Measurements from ENCODE around the gene LRBA.

LRBA gene

DNA sequence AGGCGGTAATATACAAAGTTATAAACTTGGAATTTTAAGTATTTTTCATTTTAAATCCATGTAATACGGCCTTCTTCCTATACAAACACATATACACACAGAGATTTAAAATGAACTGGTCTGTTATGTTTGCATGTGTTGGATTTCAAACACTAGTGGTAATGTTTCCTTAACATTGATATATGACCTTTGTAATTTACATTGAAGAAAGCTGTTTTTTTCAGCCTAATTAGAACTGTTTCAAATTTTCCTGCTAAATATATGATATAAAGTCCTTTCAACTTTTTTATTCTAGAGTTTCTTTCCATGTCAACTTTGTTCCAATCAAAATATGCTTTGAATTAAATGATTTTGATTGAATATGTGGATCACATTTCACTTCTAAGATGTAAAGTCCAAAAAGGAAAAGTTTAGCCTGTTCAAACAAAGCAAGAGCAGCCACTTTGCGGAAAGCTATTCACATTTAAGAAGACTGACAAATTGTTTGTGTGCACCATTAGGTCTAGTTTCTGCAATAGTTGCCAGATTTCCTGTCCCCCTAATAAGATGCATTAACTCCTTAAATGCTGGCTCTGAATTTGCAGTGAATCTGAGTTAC, 659.1 kb downstream of the LRBA start:
- no peak for DNase-seq

DNA sequence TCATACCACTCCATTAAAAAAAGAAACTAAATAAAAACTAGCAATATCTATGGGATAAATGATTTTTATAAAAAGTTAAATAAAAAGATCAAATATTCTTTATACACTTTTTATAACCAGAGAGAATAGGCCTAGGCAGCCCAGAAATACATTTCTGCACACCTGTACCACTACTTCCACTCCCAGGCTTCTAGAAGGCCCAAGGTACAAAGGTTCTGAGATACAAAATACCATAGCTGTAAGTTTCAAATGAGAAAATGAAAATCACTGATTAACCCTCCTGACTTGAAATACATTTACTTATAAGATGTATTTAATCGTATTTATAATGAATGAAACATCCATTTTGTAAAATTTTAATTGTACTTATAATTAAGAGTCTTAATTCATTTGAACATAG, 659.7 kb downstream of the LRBA start:
- no peak for DNase-seq

DNA sequence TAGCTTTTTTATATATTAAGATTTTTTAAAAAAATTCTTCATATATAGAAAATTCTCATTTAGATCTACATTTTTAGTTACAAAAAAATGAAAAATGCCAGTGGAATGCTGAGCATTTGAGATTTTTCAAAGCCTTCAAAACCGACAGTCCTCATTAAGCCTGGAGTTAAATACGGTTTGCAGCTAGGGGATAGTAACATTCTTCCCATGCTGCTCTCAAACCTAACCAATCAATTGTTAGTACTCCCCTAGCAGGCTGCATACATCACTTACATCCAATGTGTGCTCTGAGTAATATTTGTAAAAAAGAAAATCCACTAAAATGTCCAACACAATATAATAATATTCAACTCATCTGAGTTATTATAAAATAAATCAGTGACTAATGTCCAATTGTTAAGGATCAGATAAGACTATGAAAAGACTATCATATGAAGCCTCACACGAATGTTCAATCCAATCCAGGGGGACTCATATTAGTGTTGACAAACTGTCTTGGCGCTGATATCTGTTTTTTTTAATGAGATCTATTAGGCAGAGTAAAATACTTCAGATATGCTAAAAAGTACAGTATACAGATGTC, 660.8 kb downstream of the LRBA start:
- DNase-seq = no peak

DNA sequence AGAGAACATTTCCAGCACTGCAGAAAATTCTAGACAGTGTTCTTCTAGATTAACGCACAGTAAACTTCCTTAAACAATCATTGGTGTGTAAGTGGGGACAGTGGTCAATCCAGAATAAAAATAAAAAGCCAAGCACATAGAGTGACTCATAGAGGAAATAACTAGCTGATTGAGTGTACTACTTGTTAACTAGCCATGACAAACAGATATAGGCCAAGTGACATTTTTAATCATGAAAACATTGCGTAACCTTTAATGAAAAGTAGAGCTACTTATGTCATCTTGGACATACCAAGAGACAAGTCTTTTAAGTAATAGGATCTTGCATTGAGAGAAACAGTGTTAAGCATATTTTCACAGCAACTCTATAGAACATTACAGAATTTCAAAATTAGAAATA, 667.0 kb downstream of the LRBA start:
- DNase-seq = peak; percentile 42

DNA sequence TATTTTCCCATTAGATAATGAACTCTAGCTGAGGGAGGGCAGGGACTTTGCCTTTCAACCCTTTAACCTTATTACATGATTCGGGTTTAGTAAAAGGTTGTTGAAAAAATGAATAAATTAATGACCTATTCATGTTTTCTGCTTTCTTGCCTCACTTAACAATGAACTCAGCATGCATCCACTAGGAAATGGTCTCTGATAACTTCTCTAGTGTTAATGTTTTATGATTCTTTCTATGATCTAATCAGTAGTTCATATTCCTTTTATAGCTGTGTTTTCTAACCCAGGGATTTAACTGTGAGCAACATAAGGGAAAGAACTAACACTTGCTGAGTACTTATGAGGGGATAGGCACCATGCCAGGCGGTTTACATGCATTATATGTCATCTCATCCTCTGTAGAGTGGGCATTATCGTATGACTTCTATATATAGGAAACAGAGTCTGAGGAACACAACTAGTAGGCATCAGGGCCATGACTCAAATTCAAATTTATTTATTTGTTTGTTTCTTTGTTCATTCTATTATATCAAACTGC, 669.8 kb downstream of the LRBA start:
- DNase-seq = no peak

DNA sequence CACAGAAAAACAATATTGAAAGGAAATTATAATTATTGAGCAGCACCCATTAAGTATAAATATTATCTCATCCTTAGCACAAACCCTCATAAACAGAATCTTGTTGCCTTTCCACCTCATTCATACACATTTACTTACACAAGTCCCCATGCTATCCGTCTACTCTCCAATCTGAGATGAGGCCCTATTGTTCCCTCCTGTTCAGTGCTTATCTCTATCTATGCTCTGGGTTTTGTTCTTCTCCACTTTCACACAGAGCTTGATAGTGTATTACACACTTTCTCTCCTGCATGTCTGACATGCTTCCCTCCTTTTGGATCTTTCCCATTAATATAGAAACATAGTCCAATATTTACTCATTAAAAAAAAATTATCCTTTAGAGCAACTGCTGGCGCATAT, 671.3 kb downstream of the LRBA start:
- DNase-seq = no peak

DNA sequence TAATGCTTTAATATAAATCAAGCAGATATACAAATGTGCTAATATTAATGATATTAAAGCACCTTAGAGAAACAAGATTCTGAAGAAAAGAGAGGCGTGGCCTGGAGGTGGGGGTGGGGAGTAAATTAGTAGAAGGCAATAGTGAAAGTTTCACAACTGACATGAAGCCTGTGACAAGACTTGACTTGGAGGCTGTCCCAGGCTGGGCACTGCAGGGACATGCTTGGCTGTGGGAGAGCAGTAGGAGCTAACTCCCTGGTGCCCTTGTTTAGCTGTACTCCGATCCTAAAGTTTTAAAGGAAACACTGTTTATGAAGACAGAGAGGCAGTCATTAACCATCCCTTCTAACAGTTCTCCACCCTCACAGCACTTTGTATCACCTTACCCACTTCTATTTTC, 672.1 kb downstream of the LRBA start:
- no peak for DNase-seq

DNA sequence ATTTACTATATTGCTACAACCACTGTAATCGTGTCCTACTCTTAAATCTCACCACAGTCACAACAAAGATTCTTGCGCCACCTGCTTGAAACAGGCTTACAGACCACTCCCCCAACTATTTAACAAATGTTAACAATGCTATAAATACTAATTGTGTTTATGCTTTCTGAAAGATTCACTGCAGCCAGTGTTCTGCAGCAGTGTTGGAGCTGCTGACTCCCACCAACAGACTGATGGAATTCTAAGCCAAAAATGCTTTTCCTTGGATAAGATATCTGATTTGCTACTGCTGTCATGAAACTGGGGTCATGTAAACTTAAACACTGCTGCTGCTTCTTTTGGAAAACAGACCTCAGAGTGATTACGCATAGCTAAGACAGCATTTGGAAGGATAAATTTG, 677.4 kb downstream of the LRBA start:
- DNase-seq = peak; percentile 13

DNA sequence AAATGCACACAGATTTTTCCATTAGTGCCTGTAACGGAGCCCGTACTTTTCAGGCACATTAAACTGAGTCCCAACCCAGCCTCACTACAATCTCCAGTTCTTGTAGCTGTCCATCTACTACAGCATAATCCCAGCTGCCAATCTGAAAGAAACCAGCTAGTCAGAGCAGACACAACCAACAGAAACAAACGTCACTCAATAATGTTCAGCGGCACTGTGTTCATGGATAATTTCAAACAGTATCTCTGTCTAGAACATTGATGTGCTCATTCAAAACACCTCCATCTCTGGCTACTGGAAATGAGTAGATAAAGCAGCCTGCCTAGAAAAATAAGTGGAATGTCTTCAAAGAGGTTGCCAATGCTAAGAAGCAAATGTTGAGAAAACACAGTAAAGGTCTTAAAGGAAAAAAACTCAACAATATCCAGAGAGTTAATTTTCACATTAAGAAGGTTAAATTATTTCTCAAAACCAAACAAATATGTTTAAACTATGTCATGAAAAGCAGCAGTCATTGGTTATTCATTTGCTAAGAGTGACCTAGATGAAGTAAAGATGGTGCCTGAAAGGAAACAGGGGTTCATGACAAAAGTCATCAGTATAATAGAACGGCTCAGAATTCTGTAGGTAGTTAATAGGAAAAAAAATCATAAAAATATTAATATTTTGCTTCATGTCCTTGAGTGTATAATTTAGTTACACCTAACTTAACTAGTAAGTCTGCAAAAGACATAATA, 678.2 kb downstream of the LRBA start:
- no peak for DNase-seq

DNA sequence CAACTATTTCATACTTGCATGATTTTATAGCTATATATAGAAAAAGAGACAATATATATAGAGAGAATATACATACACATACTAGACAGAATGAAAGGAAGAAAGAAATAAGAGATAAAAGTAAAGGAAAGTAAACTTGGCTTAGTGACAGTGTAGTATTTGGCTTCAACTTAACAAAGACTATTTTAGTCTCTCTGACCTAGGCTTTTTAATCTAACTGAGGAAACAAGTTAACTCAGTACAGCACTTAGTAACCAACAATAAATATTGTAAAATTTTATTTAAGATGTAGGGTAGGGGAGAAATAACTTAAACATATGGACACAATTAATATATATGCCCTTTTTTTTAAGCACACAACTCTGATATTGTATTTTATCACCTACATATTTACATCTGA, 682.1 kb downstream of the LRBA start:
- DNase-seq = no peak

DNA sequence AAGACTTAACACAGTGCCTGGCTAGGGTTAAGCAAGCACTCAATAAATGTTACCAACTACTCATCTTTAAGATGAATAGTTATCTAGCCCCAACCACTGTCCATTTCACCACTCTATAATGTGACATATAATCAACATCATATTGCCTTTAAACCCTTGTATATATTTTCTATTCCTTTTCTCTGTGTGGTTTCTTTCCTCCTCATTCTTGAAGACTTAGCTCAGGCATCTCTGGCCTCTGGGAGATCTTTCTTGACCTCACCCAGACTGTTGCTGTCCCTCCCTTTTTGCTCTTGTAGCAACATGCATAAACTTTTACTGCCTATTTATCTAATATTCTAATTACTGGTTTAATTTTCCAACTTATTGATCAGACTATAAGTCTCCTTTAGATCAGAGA, 683.0 kb downstream of the LRBA start:
- no peak for DNase-seq

DNA sequence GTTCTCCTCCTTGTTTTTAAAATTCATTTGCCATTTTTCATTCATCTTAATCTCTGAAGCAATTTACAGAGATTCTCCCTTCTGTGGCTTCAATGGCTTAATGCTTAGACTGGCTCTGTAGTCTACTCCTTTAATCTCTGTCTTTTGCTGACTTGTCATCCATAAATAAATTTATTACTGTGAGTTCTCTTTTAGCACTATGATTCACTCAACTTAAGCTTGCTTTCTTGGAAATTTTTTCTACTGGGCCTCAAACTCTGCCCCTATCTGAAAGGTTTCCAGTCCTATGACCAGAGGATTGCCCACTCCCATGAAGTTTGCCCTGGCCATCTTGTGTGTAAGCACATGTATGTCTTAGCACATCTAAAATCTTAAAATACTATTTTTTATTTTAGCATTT, 685.7 kb downstream of the LRBA start:
- DNase-seq = no peak

DNA sequence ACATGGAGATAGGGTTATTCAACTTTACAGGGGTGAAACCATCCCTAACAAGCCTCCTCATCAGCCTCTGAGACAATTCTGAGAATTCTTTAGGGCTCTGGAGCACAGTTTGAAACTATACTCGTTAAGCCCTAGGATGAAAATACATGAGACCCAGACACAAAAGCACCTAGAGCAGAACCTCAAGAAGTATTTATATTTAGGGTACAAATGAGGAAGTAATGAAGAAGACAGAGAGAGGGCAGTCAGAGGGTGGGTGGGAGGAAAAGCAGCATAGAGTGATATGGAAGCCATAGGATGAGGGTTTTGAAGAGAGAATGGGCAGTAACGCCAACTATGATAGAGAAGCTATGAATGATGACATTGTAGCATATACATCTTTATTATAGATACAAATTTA, 686.6 kb downstream of the LRBA start:
- DNase-seq = no peak

DNA sequence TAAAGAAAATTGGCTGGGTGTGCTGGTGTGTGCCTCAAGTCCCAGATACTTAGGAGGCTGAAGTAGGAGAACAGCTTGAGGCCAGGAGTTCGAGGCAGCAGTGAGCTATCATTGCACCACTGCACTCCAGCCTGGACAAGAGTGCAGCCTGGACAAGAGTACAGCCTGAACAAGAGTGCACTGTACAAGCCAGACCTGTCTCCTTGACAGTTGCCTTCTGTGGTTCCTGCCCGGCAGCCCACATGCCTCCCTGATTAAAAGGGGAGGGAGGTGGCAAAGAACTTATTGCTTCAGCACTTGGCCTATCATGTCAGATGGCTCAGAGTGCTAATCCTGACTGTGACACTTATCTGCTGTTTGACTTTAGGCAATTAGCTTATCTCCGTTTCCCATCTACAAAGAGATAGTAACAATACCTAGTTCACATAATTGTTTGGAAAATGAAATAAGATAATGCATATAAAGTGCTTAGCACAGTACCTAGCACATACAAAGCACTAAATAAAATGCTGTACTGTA, 687.8 kb downstream of the LRBA start:
- DNase-seq = no peak

DNA sequence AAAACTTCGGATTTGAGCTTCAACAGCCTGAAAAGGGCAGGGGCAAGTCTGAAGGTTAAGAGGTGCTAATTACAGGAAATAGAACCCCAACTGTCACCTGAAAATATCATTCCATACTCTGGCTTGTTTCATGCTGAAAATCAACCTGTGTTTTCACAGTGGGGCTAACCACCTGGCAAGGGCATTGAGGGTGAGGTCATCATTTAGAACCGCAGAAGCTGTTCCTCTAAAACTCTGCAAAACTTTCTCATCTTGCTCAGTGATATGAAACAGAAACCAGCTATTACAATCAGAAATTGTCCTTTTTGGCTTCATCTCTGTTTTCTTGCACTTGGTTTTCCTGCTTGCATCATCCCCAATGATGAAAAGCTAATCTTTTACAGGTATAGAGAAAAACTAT, 689.2 kb downstream of the LRBA start:
- DNase-seq = no peak

DNA sequence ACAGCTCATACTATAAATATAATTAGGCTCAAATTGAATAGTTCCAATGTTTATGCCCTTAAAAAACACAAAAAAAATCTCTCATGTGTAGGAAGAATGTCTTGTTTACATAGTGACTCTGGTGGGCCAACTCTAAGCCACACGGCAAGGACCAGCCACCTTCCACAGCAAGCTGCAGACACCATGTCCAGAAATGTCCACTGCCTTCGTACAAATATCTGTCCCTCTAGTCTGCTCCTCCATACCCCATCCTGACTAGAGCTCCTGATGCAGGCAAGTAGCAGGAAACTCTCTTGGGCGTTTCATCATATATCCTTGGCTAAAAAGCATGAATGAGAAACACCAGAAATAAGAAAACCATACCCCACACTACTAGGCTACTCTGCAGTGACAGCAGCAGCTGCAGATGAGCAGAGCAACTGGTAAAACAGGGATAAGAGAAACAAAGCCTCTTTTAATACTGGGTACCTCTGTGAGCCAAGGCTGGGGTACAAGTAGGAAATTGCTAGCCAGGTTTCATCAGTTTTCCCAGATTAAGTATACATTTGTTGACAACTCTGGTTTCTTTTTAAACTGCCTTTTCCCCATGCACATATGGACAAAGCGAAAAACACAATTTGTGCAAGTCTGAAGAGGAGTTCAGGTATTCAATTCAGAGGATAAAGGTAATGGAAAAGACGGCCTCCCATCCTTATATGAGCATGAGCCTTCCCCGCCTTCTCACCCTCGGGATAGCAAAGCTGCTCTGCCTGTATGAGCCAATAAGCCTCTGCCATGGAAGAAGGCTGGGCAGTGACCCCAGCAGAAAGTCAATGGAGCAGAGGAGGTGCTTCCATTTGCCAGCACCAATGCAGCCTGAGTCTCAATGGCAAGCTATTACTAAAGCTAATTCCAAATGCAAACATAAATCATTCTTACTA, 691.4 kb downstream of the LRBA start:
- no peak for DNase-seq

DNA sequence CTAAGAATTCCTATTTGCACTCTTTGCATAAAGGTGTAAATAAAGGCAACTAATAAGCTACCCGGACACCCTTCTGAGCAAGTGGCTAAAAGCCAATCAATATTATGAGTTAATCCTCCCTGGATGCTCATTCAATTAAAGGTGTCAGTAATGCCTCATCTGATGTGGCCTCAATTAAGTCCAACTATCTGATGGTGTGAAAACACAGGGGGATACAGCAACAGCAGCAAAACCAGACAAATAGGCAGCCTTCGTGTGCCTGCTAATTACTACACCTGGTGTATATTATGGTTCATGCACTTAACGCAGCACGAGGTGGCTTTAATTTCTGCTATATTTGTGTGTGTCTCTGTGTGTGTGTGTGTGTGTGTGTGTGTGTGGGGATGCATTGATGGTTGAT, 692.4 kb downstream of the LRBA start:
- no peak for DNase-seq

DNA sequence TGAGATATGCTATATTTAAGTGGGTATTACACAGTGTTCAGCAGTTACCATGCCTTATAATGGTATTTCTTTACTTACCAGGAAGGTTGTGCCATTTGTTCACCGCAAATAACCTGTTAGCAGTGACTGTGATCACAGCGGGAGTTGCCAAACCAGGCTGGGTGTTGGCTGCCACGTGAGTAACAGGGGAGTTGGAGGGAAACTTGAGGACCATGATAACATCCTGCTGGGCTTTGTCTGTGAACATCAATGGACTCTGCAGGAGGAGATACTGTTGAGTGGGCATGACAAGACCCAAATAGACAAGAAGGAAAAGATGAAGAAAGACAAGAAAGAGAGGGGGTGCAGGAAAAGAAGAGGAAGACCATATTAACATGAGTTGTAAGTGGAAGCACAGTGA, 694.0 kb downstream of the LRBA start:
- DNase-seq = no peak

DNA sequence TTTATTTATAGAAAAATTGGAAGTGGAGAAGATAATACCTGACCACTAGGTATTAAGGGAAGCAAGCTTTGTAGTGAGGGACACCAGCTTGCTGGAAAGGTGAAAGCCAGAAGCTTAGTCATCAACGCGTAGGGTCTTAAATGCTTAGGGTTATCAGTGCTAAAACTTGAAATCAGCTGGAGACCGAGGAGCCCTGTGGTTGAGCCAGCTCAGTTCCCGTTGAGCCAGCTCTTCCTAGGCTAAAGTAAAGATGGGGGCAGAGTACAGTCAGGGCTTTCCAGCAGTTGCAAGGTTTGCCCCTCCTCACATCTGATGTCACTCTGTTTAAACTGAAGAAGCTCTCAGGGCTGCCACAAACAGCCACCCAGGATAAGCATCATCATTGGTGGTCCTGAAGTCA, 696.1 kb downstream of the LRBA start:
- DNase-seq = no peak

DNA sequence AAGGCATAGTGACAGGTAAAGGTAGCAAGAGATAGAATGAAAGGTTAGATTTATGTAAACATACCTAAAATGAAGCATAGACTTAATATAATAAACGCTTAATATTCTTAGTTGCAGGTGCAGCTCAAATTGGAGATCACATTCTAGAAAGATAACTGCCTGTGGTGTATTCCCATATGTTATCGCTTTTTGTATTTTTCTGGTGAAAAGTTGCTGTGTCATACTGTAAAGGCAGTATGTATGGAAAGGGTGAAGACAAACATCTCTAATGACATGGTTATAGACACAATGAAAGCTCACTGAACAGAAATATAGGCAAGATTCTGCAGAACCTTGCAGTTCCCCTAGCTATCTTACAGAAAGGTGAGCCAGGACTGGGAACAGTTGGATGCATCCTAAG, 696.6 kb downstream of the LRBA start:
- no peak for DNase-seq

DNA sequence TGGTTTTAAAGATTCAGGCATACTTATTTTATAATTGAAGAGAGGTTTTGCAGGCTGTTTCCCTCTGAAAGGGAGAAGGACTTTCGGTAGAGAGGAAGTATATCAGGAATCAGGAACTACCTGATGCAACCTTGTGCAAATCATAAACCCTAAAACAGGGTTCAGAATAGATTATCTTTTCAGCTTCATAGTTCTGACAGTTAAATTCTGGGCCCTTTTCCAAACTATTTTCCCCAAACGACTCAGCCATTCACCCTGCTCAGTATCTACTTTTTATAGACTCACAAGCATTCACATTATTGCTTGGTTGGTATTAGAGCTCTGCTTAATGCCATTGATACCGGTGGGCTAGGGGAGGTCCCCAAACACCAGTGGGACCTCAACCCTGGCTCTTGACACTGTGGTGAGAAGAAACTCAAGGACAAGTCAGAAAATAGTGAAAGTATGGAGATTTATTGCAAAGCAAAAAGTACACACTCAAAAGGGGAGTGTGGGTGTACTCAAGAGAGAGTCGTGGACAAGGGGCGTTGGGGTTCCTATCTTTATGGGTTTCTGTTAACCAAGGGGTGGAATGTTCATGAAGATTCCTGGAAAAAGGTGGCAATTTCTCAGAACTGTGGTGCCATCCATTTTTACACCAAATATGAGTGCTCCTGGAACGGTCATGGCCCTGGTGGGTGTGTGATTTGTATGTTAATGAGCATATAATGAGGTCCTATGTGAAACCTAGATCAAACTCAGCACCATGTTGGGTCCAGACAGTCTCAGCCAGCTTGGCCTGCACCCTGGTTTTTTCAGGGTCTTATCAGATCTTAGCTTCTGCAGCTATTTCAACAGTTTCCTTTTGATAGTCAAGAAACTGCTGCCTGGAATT, 698.5 kb downstream of the LRBA start:
- no peak for DNase-seq

DNA sequence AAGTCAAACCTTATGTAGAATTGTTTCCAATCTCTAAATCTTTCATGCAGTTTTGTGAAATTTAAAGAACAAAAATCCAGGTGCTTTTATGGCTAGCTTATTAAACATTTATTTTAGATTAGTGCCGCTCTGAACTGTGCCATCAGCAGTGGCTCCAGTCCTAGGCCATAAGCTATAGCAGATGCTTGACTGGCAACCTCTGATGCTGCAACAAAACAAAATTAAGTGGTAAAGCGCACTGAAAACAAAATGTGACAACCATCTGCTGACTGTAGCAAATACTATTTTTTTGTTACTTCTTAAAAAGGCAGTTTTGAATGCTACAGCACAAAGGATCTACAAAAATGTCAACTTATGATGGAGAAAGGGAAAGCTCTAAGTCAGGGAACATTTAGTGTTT, 699.4 kb downstream of the LRBA start:
- DNase-seq = no peak
